PC-9 (cell line): ENCODE results near the gene ICE2. TPM values are rescaled to one million over a fixed set of nuclear protein-coding genes. Genes with fewer than 3 reads are reported as not detected.

Source experiments
- BruUV-seq: library from RNA; stranded (reverse); fragments of 400-500 nt; replicated peaks from 2 replicates; lab custom pipeline; 2021; lab: Mats Ljungman, UMichigan
- CTCF ChIA-PET: fragments of 300-600 bp; sonication (Branson Sonifier 250); formaldehyde crosslinking; loops from one replicate; lab custom pipeline; 2022; ENCODE audit warnings: antibody characterized with exemption; lab: Charles Lee
- POLR2A ChIA-PET: fragments of 300-600 bp; sonication (Branson Sonifier 250); formaldehyde crosslinking; loops from one replicate; lab custom pipeline; 2022; ENCODE audit warnings: antibody characterized with exemption; ENCODE audit not compliant: unreplicated experiment; lab: Charles Lee
- DNase-seq, 2 experiments: peaks; one replicate each; pipeline versions ENCODE4 v3.0.0 to v3.0.0-alpha.2; 2015 to 2022; ENCODE audit warnings: mixed read lengths in 1 of 2
- H2AFZ ChIP-seq: fragments of 200-600 bp; sonication (generic); 2 replicates; pipeline ENCODE4 v1.8.1; 2017; ENCODE audit warnings: antibody characterized with exemption
- H3F3A ChIP-seq: fragments of 200-600 bp; sonication (generic); 2 replicates; pipeline ENCODE4 v1.8.1; 2017; ENCODE audit warnings: antibody characterized with exemption, mild to moderate bottlenecking, low read depth; ENCODE audit not compliant: insufficient read depth
- H3K27ac ChIP-seq: fragments of 200-600 bp; sonication (generic); 2 replicates; pipeline ENCODE4 v1.6.1; 2016; ENCODE audit warnings: mixed run types
- H3K27me3 ChIP-seq: fragments of 200-600 bp; sonication (generic); 2 replicates; pipeline ENCODE4 v1.6.1; 2016; ENCODE audit warnings: low read depth, mixed run types; ENCODE audit not compliant: insufficient read depth
- H3K36me3 ChIP-seq: fragments of 200-600 bp; sonication (generic); 2 replicates; pipeline ENCODE4 v1.6.1; 2016; ENCODE audit warnings: low read depth, mixed run types
- H3K4me1 ChIP-seq: fragments of 200-600 bp; sonication (generic); replicated peaks from 2 replicates; pipeline ENCODE4 v1.6.1; 2016; ENCODE audit warnings: mixed run types; ENCODE audit not compliant: insufficient read depth
- H3K4me2 ChIP-seq: fragments of 200-600 bp; sonication (generic); 2 replicates; pipeline ENCODE4 v1.6.1; 2017; ENCODE audit warnings: mixed run types
- H3K4me3 ChIP-seq: fragments of 200-600 bp; sonication (generic); 2 replicates; pipeline ENCODE4 v1.6.1; 2016; ENCODE audit warnings: mixed run types
- H3K79me2 ChIP-seq: fragments of 200-600 bp; sonication (generic); 2 replicates; pipeline ENCODE4 v1.6.1; 2017; ENCODE audit warnings: low read depth, mixed run types
- H3K9me2 ChIP-seq: fragments of 200-600 bp; sonication (generic); 2 replicates; pipeline ENCODE4 v1.8.1; 2017; ENCODE audit warnings: mild to moderate bottlenecking; ENCODE audit not compliant: insufficient read depth
- H3K9me3 ChIP-seq: fragments of 200-600 bp; sonication (generic); 2 replicates; pipeline ENCODE4 v1.8.1; 2016; ENCODE audit warnings: low read depth; ENCODE audit not compliant: insufficient read depth
- H4K20me1 ChIP-seq: fragments of 200-600 bp; sonication (generic); 2 replicates; pipeline ENCODE4 v1.8.1; 2017; ENCODE audit not compliant: insufficient read depth
- EZH2 ChIP-seq: fragments of 200-600 bp; sonication (generic); IDR thresholded peaks from 2 replicates; pipeline ENCODE4 v1.8.0; 2017; ENCODE audit warnings: antibody characterized with exemption, low read depth
- intact Hi-C: fragments of 100-400 bp; cut with micrococcal nuclease; formaldehyde crosslinking; loops from one replicate; pipeline ENCODE4 v1.10.0; 2022; ENCODE audit not compliant: unreplicated experiment
- total RNA-seq: library from RNA; stranded (reverse); gene quantifications from 2 replicates; pipeline ENCODE4 v1.2.3, GENCODE V29; 2021
- TF ChIP-seq, protein P1 (sequence below): fragments of 200-600 bp; sonication (generic); conservative IDR thresholded peaks from 2 replicates; pipeline ENCODE4 v1.6.1; 2017; ENCODE audit warnings: mixed run types, antibody characterized with exemption, mild to moderate bottlenecking, moderate library complexity

ICE2 gene
- total RNA-seq, 1 experiment from 2014 or later = 67.5 TPM

GRCh38 chr15:60438646-60439045 is 40.3 kb downstream of the ICE2 start:
- Histone ChIP-seq H3F3A (no peaks in the 10 kb centered on the region), H3K79me2 (no peaks in the 10 kb centered on the region), H3K27ac (no peak overlapping the region), H4K20me1 (no peaks in the 10 kb centered on the region), H3K4me1 (no peaks in the 10 kb centered on the region), H3K9me3 (no peaks in the 10 kb centered on the region), H3K36me3 (no peaks in the 10 kb centered on the region), H3K4me2 (no peak overlapping the region), H3K9me2 (no peaks in the 10 kb centered on the region), H3K27me3 (no peaks in the 10 kb centered on the region), H3K4me3 (no peak overlapping the region), H2AFZ (no peak overlapping the region)
- TF ChIP-seq, protein P1, sequence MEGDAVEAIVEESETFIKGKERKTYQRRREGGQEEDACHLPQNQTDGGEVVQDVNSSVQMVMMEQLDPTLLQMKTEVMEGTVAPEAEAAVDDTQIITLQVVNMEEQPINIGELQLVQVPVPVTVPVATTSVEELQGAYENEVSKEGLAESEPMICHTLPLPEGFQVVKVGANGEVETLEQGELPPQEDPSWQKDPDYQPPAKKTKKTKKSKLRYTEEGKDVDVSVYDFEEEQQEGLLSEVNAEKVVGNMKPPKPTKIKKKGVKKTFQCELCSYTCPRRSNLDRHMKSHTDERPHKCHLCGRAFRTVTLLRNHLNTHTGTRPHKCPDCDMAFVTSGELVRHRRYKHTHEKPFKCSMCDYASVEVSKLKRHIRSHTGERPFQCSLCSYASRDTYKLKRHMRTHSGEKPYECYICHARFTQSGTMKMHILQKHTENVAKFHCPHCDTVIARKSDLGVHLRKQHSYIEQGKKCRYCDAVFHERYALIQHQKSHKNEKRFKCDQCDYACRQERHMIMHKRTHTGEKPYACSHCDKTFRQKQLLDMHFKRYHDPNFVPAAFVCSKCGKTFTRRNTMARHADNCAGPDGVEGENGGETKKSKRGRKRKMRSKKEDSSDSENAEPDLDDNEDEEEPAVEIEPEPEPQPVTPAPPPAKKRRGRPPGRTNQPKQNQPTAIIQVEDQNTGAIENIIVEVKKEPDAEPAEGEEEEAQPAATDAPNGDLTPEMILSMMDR = no peak
- TF ChIP-seq EZH2 = no peak
- CTCF ChIA-PET = no interaction called here
- no peak for DNase-seq
- POLR2A ChIA-PET = no interaction called here
- intact Hi-C loops = no loop called here
- no TSS peak for BruUV-seq

GRCh38 chr15:60428935-60429334 is 50.0 kb downstream of the ICE2 start:
- ChIA-PET CTCF (no interaction called here), POLR2A (no interaction called here)
- peaks cover 3% of the 10 kb centered on the region for H3F3A ChIP-seq
- no peak overlapping the region for H3K4me3 ChIP-seq
- intact Hi-C loops = no loop called here
- TF ChIP-seq, protein P1 = no peak
- TF ChIP-seq EZH2 = no peak
- H4K20me1 ChIP-seq = no peaks in the 10 kb centered on the region
- no peak overlapping the region for H3K27ac ChIP-seq
- H3K4me2 ChIP-seq = no peak overlapping the region
- H2AFZ ChIP-seq = no peak overlapping the region
- no TSS peak for BruUV-seq
- H3K27me3 ChIP-seq = no peaks in the 10 kb centered on the region
- peaks cover 2% of the 10 kb centered on the region for H3K4me1 ChIP-seq
- peaks cover 5% of the 10 kb centered on the region; the same call in 1 of the 2 replicates for H3K9me2 ChIP-seq
- no peaks in the 10 kb centered on the region for H3K79me2 ChIP-seq
- DNase-seq = no peak
- no peaks in the 10 kb centered on the region for H3K36me3 ChIP-seq
- no peaks in the 10 kb centered on the region for H3K9me3 ChIP-seq

DNA sequence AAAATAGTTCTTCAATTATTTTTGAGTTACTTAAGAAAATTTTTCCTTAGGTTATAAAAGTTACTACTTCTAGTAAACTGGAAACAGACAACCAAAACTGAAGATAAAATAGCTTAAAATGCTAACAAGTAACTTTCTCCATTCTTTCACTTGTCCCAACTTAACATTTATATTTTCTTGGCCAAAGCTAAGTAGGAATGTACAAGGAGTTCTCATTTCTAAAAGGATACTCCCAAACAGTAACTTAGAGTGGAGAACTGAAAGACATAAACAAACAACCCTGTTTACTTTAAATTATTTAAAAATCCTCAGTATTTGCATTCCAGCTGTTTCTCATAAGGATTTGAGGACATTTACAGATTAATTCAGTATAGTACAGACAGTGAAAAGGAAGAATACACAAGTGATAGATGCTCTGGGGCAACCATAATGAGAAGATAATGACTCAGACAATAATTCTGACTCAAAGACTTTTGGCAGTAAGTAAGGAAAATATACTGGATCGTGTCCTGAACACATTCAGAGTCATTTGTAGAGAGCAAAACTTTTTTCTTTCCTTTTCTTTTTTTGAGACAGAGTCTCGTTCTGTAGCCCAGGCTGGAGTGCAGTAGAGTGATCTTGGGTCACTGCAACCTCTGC is 52.0 kb downstream of the ICE2 start:
- H4K20me1 ChIP-seq = no peaks in the 10 kb centered on the region
- no TSS peak for BruUV-seq
- H3K4me2 ChIP-seq = no peak overlapping the region
- no peaks in the 10 kb centered on the region for H3K36me3 ChIP-seq
- no peak overlapping the region for H3K27ac ChIP-seq
- peaks cover 5% of the 10 kb centered on the region for H3F3A ChIP-seq
- CTCF ChIA-PET = no interaction called here
- H3K79me2 ChIP-seq = no peaks in the 10 kb centered on the region
- H3K4me1 ChIP-seq = peaks cover 16% of the 10 kb centered on the region
- H3K4me3 ChIP-seq = no peak overlapping the region
- H2AFZ ChIP-seq = no peak overlapping the region
- intact Hi-C loops = no loop called here
- no peaks in the 10 kb centered on the region for H3K9me3 ChIP-seq
- DNase-seq = no peak
- POLR2A ChIA-PET = no interaction called here
- H3K9me2 ChIP-seq = peaks cover 5% of the 10 kb centered on the region; the same call in 1 of the 2 replicates
- no peaks in the 10 kb centered on the region for H3K27me3 ChIP-seq
- TF ChIP-seq, protein P1 = no peak
- TF ChIP-seq EZH2 = no peak
